Measurements from ENCODE around the gene ZNF567.

DNA sequence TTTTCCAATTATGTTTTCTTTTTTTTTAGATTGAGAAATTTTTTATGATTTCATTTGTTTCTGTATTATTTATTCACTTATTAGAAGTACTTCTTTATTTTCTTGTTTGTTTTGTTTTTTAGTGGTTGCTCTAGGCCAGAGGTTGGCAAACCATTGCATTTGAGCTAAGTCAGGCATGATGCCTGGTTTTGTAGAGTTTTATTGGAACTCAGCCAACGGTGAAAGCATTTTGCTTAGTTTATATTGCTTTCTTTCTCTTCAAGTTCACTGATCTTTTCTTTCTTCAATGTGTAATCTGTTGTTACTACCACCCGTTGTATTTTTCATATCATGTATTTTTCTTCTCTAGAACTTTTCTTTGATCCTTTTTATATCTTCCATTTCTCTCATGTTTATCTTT lies 19.7 kb downstream of the ZNF567 start:
- TF ChIP-seq, protein P1, sequence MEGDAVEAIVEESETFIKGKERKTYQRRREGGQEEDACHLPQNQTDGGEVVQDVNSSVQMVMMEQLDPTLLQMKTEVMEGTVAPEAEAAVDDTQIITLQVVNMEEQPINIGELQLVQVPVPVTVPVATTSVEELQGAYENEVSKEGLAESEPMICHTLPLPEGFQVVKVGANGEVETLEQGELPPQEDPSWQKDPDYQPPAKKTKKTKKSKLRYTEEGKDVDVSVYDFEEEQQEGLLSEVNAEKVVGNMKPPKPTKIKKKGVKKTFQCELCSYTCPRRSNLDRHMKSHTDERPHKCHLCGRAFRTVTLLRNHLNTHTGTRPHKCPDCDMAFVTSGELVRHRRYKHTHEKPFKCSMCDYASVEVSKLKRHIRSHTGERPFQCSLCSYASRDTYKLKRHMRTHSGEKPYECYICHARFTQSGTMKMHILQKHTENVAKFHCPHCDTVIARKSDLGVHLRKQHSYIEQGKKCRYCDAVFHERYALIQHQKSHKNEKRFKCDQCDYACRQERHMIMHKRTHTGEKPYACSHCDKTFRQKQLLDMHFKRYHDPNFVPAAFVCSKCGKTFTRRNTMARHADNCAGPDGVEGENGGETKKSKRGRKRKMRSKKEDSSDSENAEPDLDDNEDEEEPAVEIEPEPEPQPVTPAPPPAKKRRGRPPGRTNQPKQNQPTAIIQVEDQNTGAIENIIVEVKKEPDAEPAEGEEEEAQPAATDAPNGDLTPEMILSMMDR (IDR thresholded peaks at IDR 0.05), result no peak
- TF ChIP-seq POLR2A (IDR thresholded peaks at IDR 0.05), result no peak

Measured in uterus (tissue), 2 donors.